ENCODE measurements around the gene WNK2.

DNA sequence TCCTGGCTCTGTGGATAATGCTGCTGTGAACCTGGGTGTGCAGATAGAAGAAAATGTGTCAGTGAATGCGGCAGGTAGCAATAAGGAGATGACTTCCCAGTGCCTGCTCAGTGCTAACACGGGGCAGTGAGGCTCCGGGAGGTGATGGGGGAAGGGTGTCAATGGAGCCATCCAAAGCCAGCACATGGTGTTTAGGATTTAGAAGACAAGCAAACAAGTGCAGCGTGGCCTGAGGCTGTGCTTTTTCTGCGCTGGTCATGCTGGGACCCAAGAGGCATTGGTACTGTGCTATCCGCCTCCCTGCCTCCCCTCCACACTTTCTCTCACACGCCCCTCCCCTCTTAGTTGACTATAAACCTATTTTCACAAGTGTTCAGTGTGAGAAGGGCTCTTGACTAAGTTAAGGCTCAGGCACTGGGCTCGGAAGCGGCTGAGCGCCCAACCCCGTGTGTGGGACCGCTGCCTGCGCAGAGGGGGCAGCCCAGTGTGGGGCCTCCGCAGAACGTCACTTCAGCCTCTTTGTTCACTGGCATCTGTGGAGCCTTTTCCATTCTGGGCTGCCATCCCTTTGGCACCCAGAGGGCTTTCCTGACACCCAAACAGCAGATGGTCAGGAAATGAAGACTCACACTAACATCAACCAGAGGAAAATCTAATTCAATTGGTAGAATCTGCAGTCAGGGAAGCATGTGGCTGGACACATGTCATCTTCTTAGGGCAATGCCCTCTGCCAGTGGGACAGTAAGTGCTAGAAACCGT is 28.0 kb upstream of the WNK2 start:
- TF ChIP-seq, protein P1, sequence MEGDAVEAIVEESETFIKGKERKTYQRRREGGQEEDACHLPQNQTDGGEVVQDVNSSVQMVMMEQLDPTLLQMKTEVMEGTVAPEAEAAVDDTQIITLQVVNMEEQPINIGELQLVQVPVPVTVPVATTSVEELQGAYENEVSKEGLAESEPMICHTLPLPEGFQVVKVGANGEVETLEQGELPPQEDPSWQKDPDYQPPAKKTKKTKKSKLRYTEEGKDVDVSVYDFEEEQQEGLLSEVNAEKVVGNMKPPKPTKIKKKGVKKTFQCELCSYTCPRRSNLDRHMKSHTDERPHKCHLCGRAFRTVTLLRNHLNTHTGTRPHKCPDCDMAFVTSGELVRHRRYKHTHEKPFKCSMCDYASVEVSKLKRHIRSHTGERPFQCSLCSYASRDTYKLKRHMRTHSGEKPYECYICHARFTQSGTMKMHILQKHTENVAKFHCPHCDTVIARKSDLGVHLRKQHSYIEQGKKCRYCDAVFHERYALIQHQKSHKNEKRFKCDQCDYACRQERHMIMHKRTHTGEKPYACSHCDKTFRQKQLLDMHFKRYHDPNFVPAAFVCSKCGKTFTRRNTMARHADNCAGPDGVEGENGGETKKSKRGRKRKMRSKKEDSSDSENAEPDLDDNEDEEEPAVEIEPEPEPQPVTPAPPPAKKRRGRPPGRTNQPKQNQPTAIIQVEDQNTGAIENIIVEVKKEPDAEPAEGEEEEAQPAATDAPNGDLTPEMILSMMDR (IDR thresholded peaks at IDR 0.05; ENCODE audit: low read depth, low read length), result no peak
- TF ChIP-seq EZH2phosphoT487 (IDR thresholded peaks at IDR 0.05; ENCODE audit: low read depth), result no peak

Measured in OCI-LY3 (cell line).